Measurements from ENCODE around the gene ARMH3. TPM values are rescaled to one million over a fixed set of nuclear protein-coding genes. Genes with fewer than 3 reads are reported as not detected.

Gene ARMH3
- total RNA-seq, 1 donor, result 13.6 TPM

GRCh38 chr10:101841826-101842225 is 214.1 kb downstream of the ARMH3 start:
- no peak for TF ChIP-seq CTCF (IDR thresholded peaks at IDR 0.05; ENCODE audit: insufficient read depth, low read length)
- DNase-seq (ENCODE audit: low read depth), result no peak

GRCh38 chr10:101840741-101841453 is 215.1 kb downstream of the ARMH3 start:
- H3K4me3 ChIP-seq (ENCODE audit: low read depth, low read length), result peak overlapping the region; percentile 53
- peak; percentile 82 for DNase-seq (ENCODE audit: low read depth)
- TF ChIP-seq CTCF (IDR thresholded peaks at IDR 0.05; ENCODE audit: insufficient read depth, low read length), result peak; percentile 96

More at GRCh38 chr10:101841826-101842225, 214.1 kb downstream of the ARMH3 start:
- no peak overlapping the region for H3K4me3 ChIP-seq (ENCODE audit: low read depth, low read length)

- no peak for TF ChIP-seq CTCF (IDR thresholded peaks at IDR 0.05; ENCODE audit: insufficient read depth, low read length)
- peak overlapping the region; percentile 22 for H3K4me3 ChIP-seq (ENCODE audit: low read depth, low read length)
- DNase-seq (ENCODE audit: low read depth), result no peak
These were observed 215.8 kb downstream of the ARMH3 start for GRCh38 chr10:101840102-101840684.

- no peak for DNase-seq (ENCODE audit: low read depth)
- no peak for TF ChIP-seq CTCF (IDR thresholded peaks at IDR 0.05; ENCODE audit: insufficient read depth, low read length)
These were observed 216.4 kb downstream of the ARMH3 start for GRCh38 chr10:101839416-101840063.

GRCh38 chr10:101839002-101839401 is 217.0 kb downstream of the ARMH3 start:
- DNase-seq (ENCODE audit: low read depth), result no peak
- TF ChIP-seq CTCF (IDR thresholded peaks at IDR 0.05; ENCODE audit: insufficient read depth, low read length), result no peak
- H3K4me3 ChIP-seq (ENCODE audit: low read depth, low read length), result no peak overlapping the region

More at GRCh38 chr10:101839416-101840063, 216.4 kb downstream of the ARMH3 start:
- peak overlapping the region; percentile 22 for H3K4me3 ChIP-seq (ENCODE audit: low read depth, low read length)

- H3K4me3 ChIP-seq (ENCODE audit: low read depth, low read length), result no peak overlapping the region
- DNase-seq (ENCODE audit: low read depth), result no peak
These were observed 217.5 kb downstream of the ARMH3 start for GRCh38 chr10:101838416-101838970.

More at GRCh38 chr10:101838416-101838970, 217.5 kb downstream of the ARMH3 start:
- TF ChIP-seq CTCF (IDR thresholded peaks at IDR 0.05; ENCODE audit: insufficient read depth, low read length), result no peak
